M059J (cell line): Measurements from ENCODE around the gene SINHCAF. TPM values are rescaled to one million over a fixed set of nuclear protein-coding genes. Genes with fewer than 3 reads are reported as not detected.
A peak's percentile ranks its signal among the peaks of the same experiment; 100 is the strongest.
"Not testable (repeated sequence)": the region's sequence is repeated elsewhere in the genome, so short reads cannot be mapped to it uniquely, and the experiment has no call there.

Experiments used
- DNase-seq: peaks from one replicate; pipeline ENCODE4 v3.0.0-alpha.2; 2012; ENCODE audit warnings: low read depth
- total RNA-seq: library from RNA; depleted of rRNA; stranded (reverse); fragments of >200 nt; shearing (Covaris generic); gene quantifications from 2 replicates; pipeline ENCODE4 v1.2.3, GENCODE V29; 2014; rRNA removed

The SINHCAF gene
- total RNA-seq: 73.0 and 86.2 TPM in 2 replicates

- DNase-seq: peak; percentile 99
These were observed at the start of gene SINHCAF for GRCh38 chr12:31325877-31326631. SINHCAF (minus strand) TSS chr12:31326150; CDS start chr12:31298204, 27,946 bp downstream.

- DNase-seq: not testable (repeated sequence)
These were observed 49.5 kb upstream of the SINHCAF start for GRCh38 chr12:31375422-31375821.

DNA sequence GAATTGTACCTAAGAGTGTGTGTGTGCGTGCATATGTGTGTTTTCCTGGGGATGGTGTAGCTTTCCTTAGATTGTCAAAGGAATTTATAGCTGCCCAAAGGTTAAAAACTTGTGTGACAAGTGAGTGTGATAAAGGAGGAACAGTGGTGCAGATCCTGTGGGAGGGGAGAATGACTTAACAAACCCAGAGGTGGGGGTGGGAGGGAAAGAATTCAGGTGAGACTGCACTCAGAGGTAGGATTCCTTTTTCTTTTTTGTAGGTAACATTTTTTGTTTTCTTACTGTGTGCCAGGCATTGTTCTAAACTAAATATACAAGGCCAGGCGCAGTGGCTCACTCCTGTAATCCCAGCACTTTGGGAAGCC is 45.3 kb upstream of the SINHCAF start:
- DNase-seq: no peak

- DNase-seq: peak; percentile 8
These were observed 44.7 kb upstream of the SINHCAF start for GRCh38 chr12:31370531-31371255.

GRCh38 chr12:31369712-31370521 is 44.0 kb upstream of the SINHCAF start:
- no peak for DNase-seq

- DNase-seq: peak; percentile 39
These were observed 42.9 kb upstream of the SINHCAF start for GRCh38 chr12:31368666-31369361.

- no peak for DNase-seq
These were observed 40.2 kb upstream of the SINHCAF start for GRCh38 chr12:31366104-31366621.

GRCh38 chr12:31363831-31364230 is 37.9 kb upstream of the SINHCAF start:
- no peak for DNase-seq

- no peak for DNase-seq
These were observed 37.5 kb upstream of the SINHCAF start for GRCh38 chr12:31363416-31363809.

- peak; percentile 77 for DNase-seq
These were observed 36.9 kb upstream of the SINHCAF start for GRCh38 chr12:31362759-31363415.

- peak; percentile 42 for DNase-seq
These were observed 36.3 kb upstream of the SINHCAF start for GRCh38 chr12:31362115-31362758.

- DNase-seq: no peak
These were observed 35.8 kb upstream of the SINHCAF start for GRCh38 chr12:31361730-31362114.

DNA sequence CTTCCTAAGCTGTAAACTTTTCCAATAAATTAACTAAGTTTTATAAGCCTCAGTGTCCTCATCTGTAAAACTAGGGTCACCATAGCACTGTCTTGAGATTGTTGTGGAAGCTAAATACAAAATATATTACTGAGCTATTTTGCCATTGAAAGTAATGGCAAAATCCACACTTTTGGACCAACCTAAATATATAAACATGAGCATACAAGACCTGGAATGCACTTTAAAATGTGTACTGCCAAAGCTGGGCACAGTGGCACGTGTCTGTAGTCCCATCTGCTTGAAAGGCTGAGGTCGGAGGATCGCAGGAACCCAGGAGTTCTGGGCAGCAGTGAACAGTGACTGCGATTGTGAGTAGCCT is 29.8 kb upstream of the SINHCAF start:
- DNase-seq: no peak

- no peak for DNase-seq
These were observed 28.1 kb upstream of the SINHCAF start for GRCh38 chr12:31353750-31354708.

DNA sequence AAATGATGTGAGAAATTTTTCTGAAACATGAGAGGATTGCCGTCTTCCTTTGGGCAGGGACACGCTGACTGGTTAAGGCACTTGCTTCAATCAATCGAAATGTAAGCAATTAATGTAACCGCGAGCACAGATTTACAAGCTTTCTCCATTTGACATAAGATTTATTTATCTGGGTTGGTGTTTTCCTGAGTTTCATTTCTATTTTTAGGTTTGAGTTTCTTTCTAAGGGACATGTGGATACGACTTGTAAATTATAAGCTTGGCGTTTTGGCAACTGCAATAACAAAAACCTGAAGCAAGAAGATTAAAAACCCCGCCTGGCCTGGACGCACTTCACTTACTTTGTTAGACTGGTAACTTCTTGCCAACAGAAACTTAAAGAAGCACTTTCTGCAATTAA is 20.3 kb upstream of the SINHCAF start:
- DNase-seq: no peak

DNA sequence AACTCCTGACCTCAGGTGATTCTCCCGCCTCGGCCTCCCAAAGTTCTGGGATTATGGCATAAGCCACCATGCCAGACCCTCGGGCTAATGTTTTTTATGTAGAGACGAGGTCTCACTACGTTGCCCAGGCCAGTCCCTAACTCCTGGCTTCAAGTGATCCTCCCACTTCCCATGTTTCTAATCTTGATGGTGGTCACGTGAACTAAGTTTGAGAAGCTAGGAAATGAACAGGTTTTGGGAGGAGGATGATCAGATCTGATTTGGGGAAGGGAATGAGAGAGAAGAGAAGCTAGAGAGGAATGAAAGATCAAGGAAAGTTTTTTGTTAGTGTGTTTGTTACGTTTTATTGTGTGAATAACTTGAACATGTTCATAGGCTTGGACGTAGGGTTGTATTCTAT is 17.2 kb upstream of the SINHCAF start:
- no peak for DNase-seq

GRCh38 chr12:31342286-31342685 is 16.3 kb upstream of the SINHCAF start:
- no peak for DNase-seq

- DNase-seq: no peak
These were observed 14.1 kb upstream of the SINHCAF start for GRCh38 chr12:31339831-31340622.

DNA sequence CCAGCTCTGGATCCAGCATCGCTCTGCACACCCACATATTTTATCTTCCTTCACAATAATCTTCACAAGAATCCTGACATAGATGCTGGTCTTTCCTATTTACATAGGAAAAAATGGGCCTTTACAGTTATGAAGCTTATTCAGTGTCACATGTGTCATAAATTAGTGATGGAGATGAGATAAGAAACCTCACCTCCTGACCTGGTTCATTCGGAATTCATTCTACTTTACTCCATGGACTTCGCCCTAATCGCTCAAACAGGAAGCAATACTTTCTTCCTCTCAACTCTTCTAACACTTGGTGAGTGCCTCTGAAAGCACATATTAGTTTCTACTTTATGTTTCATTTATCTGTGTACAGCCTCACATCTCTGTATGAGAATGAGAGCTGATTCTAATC is 12.0 kb upstream of the SINHCAF start:
- DNase-seq: no peak
